OCI-LY1 (cell line): Measurements from ENCODE around the gene TNN.

Source experiments
- H2AFZ ChIP-seq: fragments of 200-600 bp; sonication (generic), shearing (Covaris generic); 2 replicates; pipeline ENCODE4 v1.6.0; 2014; ENCODE audit warnings: antibody characterized with exemption, mild to moderate bottlenecking, low read length
- H3F3A ChIP-seq: fragments of 200-600 bp; sonication (generic), shearing (Covaris generic); 2 replicates; pipeline ENCODE4 v1.6.0; 2014; ENCODE audit warnings: mild to moderate bottlenecking, antibody characterized with exemption, low read length, moderate library complexity; ENCODE audit not compliant: insufficient read depth
- H3K27ac ChIP-seq: fragments of 200-600 bp; sonication (generic); 2 replicates; pipeline ENCODE4 v1.5.1; 2014; ENCODE audit warnings: low read length, mixed run types, mild to moderate bottlenecking, low read depth; ENCODE audit not compliant: poor library complexity, severe bottlenecking
- H3K27me3 ChIP-seq: fragments of 200-600 bp; sonication (generic); 2 replicates; pipeline ENCODE4 v1.6.0; 2014; ENCODE audit warnings: antibody characterized with exemption, mild to moderate bottlenecking, low read length, moderate library complexity; ENCODE audit not compliant: insufficient read depth
- H3K36me3 ChIP-seq: fragments of 200-600 bp; sonication (generic); 2 replicates; pipeline ENCODE4 v1.6.1; 2014; ENCODE audit warnings: mild to moderate bottlenecking, antibody characterized with exemption, low read length, moderate library complexity, mixed read lengths; ENCODE audit not compliant: insufficient read depth
- H3K4me1 ChIP-seq: fragments of 200-600 bp; sonication (generic); 2 replicates; pipeline ENCODE4 v1.5.1; 2014; ENCODE audit warnings: mild to moderate bottlenecking, low read length, moderate library complexity; ENCODE audit not compliant: insufficient read depth, severe bottlenecking
- H3K4me2 ChIP-seq: fragments of 200-600 bp; sonication (generic), shearing (Covaris generic); 2 replicates; pipeline ENCODE4 v1.6.1; 2014; ENCODE audit warnings: low read length
- H3K4me3 ChIP-seq: fragments of 200-600 bp; sonication (generic); 2 replicates; pipeline ENCODE4 v1.5.1; 2014; ENCODE audit warnings: low read length, low read depth, mild to moderate bottlenecking, mixed read lengths; ENCODE audit not compliant: poor library complexity, severe bottlenecking
- H3K79me2 ChIP-seq: fragments of 200-600 bp; shearing (Covaris generic); 2 replicates; pipeline ENCODE4 v1.6.1; 2016; ENCODE audit warnings: mixed run types, low read length, mixed read lengths; ENCODE audit not compliant: insufficient read depth
- H3K9ac ChIP-seq: fragments of 200-600 bp; sonication (generic), shearing (Covaris generic); 2 replicates; pipeline ENCODE4 v1.6.1; 2014; ENCODE audit warnings: mild to moderate bottlenecking, low read length, mixed read lengths
- H3K9me2 ChIP-seq: fragments of 200-600 bp; sonication (generic), shearing (Covaris generic); 2 replicates; pipeline ENCODE4 v1.6.1; 2014; ENCODE audit warnings: low read depth, mild to moderate bottlenecking, low read length, mixed read lengths
- H3K9me3 ChIP-seq: fragments of 200-600 bp; shearing (Covaris generic); 2 replicates; pipeline ENCODE4 v1.6.1; 2014; ENCODE audit warnings: low read length, mixed read lengths
- H4K20me1 ChIP-seq: fragments of 200-600 bp; sonication (generic), shearing (Covaris generic); 2 replicates; pipeline ENCODE4 v1.6.0; 2016; ENCODE audit warnings: mild to moderate bottlenecking, low read length; ENCODE audit not compliant: insufficient read depth
- EZH2 ChIP-seq: fragments of 200-600 bp; sonication (generic), shearing (Covaris generic); IDR thresholded peaks from 2 replicates; pipeline ENCODE4 v1.8.0; 2017; ENCODE audit warnings: borderline replicate concordance, mixed run types, mild to moderate bottlenecking, antibody characterized with exemption, low read length, moderate library complexity, mixed read lengths
- TF ChIP-seq, protein P1 (sequence below): fragments of 200-600 bp; sonication (generic), shearing (Covaris generic); IDR thresholded peaks from 2 replicates; pipeline ENCODE4 v1.5.1; 2017; ENCODE audit warnings: mild to moderate bottlenecking, antibody characterized with exemption, low read length, moderate library complexity, mixed read lengths

Gene TNN

DNA sequence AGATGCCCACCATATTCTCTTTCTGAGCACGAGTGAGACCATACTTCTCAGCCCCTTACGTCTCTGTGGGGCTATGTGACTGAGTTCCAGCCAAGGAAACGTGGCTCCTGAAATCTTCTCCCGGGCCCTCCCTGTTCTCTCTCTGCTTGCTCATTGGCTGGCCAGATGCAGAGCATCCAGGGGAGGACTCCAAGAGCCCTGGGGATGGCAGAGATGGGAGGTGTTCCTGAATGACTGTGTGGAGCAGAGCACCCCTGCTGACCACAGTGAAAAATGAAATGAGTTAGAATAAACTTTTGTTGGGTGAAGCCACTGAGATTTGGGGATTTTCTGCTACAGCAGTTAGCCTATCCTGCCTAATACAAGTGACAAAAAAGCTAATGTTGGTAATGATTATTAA lies 101.1 kb downstream of the TNN start:
- Histone ChIP-seq H3K79me2 (no peaks in the 10 kb centered on the region), H3K9ac (no peak overlapping the region), H3K9me2 (no peaks in the 10 kb centered on the region), H2AFZ (no peak overlapping the region), H3K9me3 (no peaks in the 10 kb centered on the region), H3K4me1 (no peaks in the 10 kb centered on the region), H3K4me3 (no peak overlapping the region), H4K20me1 (no peaks in the 10 kb centered on the region), H3K27ac (no peak overlapping the region), H3F3A (no peaks in the 10 kb centered on the region), H3K36me3 (peaks cover 21% of the 10 kb centered on the region), H3K27me3 (no peaks in the 10 kb centered on the region), H3K4me2 (no peak overlapping the region)
- TF ChIP-seq, protein P1, sequence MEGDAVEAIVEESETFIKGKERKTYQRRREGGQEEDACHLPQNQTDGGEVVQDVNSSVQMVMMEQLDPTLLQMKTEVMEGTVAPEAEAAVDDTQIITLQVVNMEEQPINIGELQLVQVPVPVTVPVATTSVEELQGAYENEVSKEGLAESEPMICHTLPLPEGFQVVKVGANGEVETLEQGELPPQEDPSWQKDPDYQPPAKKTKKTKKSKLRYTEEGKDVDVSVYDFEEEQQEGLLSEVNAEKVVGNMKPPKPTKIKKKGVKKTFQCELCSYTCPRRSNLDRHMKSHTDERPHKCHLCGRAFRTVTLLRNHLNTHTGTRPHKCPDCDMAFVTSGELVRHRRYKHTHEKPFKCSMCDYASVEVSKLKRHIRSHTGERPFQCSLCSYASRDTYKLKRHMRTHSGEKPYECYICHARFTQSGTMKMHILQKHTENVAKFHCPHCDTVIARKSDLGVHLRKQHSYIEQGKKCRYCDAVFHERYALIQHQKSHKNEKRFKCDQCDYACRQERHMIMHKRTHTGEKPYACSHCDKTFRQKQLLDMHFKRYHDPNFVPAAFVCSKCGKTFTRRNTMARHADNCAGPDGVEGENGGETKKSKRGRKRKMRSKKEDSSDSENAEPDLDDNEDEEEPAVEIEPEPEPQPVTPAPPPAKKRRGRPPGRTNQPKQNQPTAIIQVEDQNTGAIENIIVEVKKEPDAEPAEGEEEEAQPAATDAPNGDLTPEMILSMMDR = no peak
- no peak for TF ChIP-seq EZH2

DNA sequence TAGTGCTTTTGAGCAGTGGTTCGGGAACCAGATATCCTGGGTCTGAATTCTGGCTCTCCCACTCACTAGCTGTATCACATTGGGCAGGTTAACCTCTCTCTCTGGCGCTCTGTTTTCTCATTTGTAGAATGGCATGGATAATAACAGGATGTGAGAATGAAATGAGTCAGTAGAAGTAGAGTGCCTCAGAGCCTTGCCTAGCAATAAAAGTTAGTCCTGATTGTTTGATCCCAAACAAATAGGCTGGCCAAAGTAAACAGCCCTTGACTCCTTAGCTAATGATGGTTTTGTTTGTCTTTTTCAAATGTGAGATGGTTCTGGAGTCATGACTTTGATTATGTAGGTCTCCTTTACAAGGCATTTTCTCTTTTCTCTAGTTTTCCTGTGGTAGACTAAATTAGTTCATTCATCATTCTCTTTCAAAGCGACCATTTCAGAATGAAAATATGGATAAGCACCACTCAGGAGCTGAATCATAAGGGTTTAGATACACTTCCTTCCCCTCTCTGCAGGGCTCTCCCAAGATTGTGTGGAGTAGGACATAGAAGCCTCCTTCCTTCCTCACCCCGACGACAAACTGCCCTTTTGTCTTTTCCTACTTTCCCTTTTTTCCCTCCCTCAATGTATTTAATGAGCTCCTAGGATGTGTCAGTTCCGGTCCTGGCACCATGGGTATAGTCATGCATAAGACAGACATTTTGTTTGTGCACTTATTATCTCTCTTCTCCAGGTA lies 101.8 kb downstream of the TNN start:
- no peak overlapping the region for H3K27ac ChIP-seq
- H3F3A ChIP-seq = no peaks in the 10 kb centered on the region
- no peak overlapping the region for H2AFZ ChIP-seq
- TF ChIP-seq, protein P1 = no peak
- TF ChIP-seq EZH2 = no peak
- H4K20me1 ChIP-seq = no peaks in the 10 kb centered on the region
- peaks cover 21% of the 10 kb centered on the region for H3K36me3 ChIP-seq
- no peak overlapping the region for H3K4me2 ChIP-seq
- no peaks in the 10 kb centered on the region for H3K4me1 ChIP-seq
- H3K27me3 ChIP-seq = no peaks in the 10 kb centered on the region
- H3K79me2 ChIP-seq = no peaks in the 10 kb centered on the region
- no peak overlapping the region for H3K4me3 ChIP-seq
- H3K9me2 ChIP-seq = no peaks in the 10 kb centered on the region
- no peaks in the 10 kb centered on the region for H3K9me3 ChIP-seq
- H3K9ac ChIP-seq = no peak overlapping the region

DNA sequence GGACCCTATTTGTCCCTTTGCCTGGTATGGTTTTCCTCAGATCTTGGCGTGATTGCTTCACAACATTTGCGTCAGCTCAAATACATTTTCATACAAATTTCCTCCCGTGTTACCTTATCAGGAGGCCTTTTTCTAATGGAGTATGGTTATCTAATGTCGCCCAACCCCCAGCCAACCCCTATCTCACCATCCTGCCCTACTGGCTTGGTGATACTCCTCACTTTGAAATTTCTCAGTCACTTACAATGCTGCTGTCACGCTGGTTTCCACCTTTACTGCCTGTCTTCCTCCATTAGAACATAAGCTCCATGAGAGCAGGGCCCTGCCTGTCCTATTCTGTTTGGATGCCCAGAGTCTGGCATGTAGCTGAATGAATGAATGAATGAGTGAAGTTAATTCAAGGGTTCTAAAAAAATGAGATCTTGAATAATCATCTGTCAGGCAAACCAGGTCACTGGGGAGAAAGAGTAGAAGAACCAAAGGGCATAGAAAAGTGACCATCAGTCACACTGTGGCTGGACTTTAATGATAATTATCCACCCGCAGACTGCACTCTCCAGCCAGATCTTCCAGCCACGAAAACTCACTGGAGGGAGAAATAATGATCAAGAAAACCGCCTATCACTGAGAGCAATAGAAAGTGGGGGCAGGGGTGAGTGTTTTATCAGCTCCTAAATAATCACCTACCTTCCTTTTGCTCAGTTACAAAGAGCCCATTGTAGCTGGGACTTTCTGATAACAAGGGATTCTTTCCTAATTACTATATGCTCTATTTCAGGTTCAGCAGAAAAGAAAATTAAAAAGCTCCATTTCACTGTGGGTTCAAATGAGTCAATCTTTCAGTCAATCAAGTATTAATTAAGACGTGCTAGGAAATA lies 103.6 kb downstream of the TNN start:
- Histone ChIP-seq H3K9me3 (no peaks in the 10 kb centered on the region), H3F3A (no peaks in the 10 kb centered on the region), H4K20me1 (no peaks in the 10 kb centered on the region), H3K4me1 (no peaks in the 10 kb centered on the region), H3K36me3 (peaks cover 8% of the 10 kb centered on the region; the same call in 1 of the 2 replicates), H3K4me2 (no peak overlapping the region), H2AFZ (no peak overlapping the region), H3K27ac (no peak overlapping the region), H3K4me3 (no peak overlapping the region), H3K79me2 (no peaks in the 10 kb centered on the region), H3K27me3 (no peaks in the 10 kb centered on the region), H3K9me2 (no peaks in the 10 kb centered on the region), H3K9ac (no peak overlapping the region)
- TF ChIP-seq EZH2 = no peak
- TF ChIP-seq, protein P1 = no peak
